HepG2 (cell line): ENCODE measurements around the gene SPDYE16. TPM values are rescaled to one million over a fixed set of nuclear protein-coding genes. Genes with fewer than 3 reads are reported as not detected.
A peak's percentile ranks its signal among the peaks of the same experiment; 100 is the strongest.
"Not testable (repeated sequence)": the region's sequence is repeated elsewhere in the genome, so short reads cannot be mapped to it uniquely, and the experiment has no call there.

Experiments used
- ATAC-seq: fragments of 200-7000 bp; cut with Tn5 transposase; 3 replicates; pipeline ENCODE4 v1.9.1; 2020; ENCODE audit warnings: mild to moderate bottlenecking, moderate library complexity
- BruUV-seq: library from RNA; stranded (reverse); fragments of 400-500 nt; replicated peaks from 2 replicates; lab custom pipeline; 2021; lab: Mats Ljungman, UMichigan
- CTCF ChIA-PET: fragments of 300-600 bp; formaldehyde crosslinking; extraction: SDS; loops from one replicate; lab custom pipeline; 2021; ENCODE audit warnings: low total read pairs, inconsistent platforms, low intra/inter-chr PET ratio; lab: Yijun Ruan, JAX
- POLR2A ChIA-PET: fragments of 350-600 bp; sonication (Branson Sonifier 250); formaldehyde crosslinking; loops from one replicate; lab custom pipeline; 2020; ENCODE audit warnings: antibody characterized with exemption, inconsistent platforms; lab: Yijun Ruan, JAX
- DNase-seq: peaks from one replicate; pipeline ENCODE4 v3.0.0-alpha.2; 2015; ENCODE audit warnings: low spot score
- FAIRE-seq: peaks from 3 replicates; lab custom pipeline; 2011; peaks lifted over from hg19 to GRCh38; lab: Jason Lieb, UNC
- H2AFZ ChIP-seq: one replicate; pipeline ENCODE4 v1.6.1; 2011; ENCODE audit warnings: low read length, inconsistent platforms
- H3K27ac ChIP-seq: fragments of 300-600 bp; 3 replicates; pipeline ENCODE4 v1.8.0; 2011; ENCODE audit warnings: mixed run types, mild to moderate bottlenecking, mixed read lengths, low read length, inconsistent platforms; ENCODE audit not compliant: insufficient read depth; ENCODE audit errors: extremely low read length
- H3K27me3 ChIP-seq, 2 experiments: fragments of 200-600 bp in 1 of 2; 2 replicates in 1 of 2; 3 replicates in 1 of 2; pipeline versions ENCODE4 v1.6.0 to v1.8.0; 2011; ENCODE audit warnings: low read length in 2 of 2, mild to moderate bottlenecking in 2 of 2, moderate library complexity in 2 of 2, inconsistent platforms in 1 of 2; ENCODE audit not compliant: insufficient read depth in 2 of 2, control insufficient read depth in 1 of 2
- H3K36me3 ChIP-seq, 2 experiments: fragments of 200-600 bp in 1 of 2; replicated peaks in 1 of 2; 2 replicates in 1 of 2; 3 replicates in 1 of 2; pipeline versions ENCODE4 v1.5.1 to v1.8.0; 2011; ENCODE audit warnings: low read length in 2 of 2, inconsistent platforms in 1 of 2; ENCODE audit not compliant: insufficient read depth in 2 of 2, control insufficient read depth in 1 of 2
- H3K4me1 ChIP-seq: 2 replicates; pipeline ENCODE4 v1.5.1; 2012; ENCODE audit warnings: low read length, inconsistent platforms; ENCODE audit not compliant: insufficient read depth
- H3K4me2 ChIP-seq: 2 replicates; pipeline ENCODE4 v1.6.0; 2011; ENCODE audit warnings: low read depth, low read length, inconsistent platforms
- H3K4me3 ChIP-seq, 3 experiments: fragments of 200-600 bp in 1 of 3; sonication (generic), shearing (Covaris generic) in 1 of 3; replicated peaks in 1 of 3; 2 replicates each; pipeline ENCODE4 v1.5.1; 2011 to 2016; ENCODE audit warnings: low read length in 3 of 3, inconsistent platforms in 2 of 3, low read depth in 2 of 3, mild to moderate bottlenecking in 2 of 3, control low read depth in 1 of 3, mixed read lengths in 1 of 3; ENCODE audit not compliant: insufficient read depth in 1 of 3
- H3K79me2 ChIP-seq: one replicate; pipeline ENCODE4 v1.6.1; 2011; ENCODE audit warnings: low read length, inconsistent platforms; ENCODE audit not compliant: insufficient read depth
- H3K9ac ChIP-seq: 2 replicates; pipeline ENCODE4 v1.6.0; 2011; ENCODE audit warnings: mild to moderate bottlenecking, low read depth, low read length, inconsistent platforms; ENCODE audit not compliant: insufficient read depth
- H3K9me3 ChIP-seq: 2 replicates; pipeline ENCODE4 v1.5.1; 2012; ENCODE audit warnings: mild to moderate bottlenecking, low read length
- H4K20me1 ChIP-seq: 2 replicates; pipeline ENCODE4 v1.6.0; 2011; ENCODE audit warnings: inconsistent platforms, mild to moderate bottlenecking, low read length, moderate library complexity; ENCODE audit not compliant: insufficient read depth
- SAP130 ChIP-seq: IDR thresholded peaks from 2 replicates; pipeline ENCODE4 v1.6.1; 2016; ENCODE audit warnings: low read depth
- ZNF263 ChIP-seq: sonication (generic); formaldehyde crosslinking; IDR thresholded peaks from 2 replicates; pipeline ENCODE4 v1.4.0; 2020; ENCODE audit warnings: missing genetic modification reagents
- WGBS: methylation state at CpG from one replicate; pipeline ENCODE4 v1.1.6; 2017; ENCODE audit warnings: low lambda C conversion rate; 5-methylcytosine and 5-hydroxymethylcytosine counted together
- in situ Hi-C: cut with HindIII; loops from 2 replicates; pipeline ENCODE4 v1.10.0; 2017; ENCODE audit warnings: low pct_unique_long_range_greater_than_20kb; ENCODE audit not compliant: extremely low pct_ligation_motif_present
- intact Hi-C: fragments of 100-400 bp; cut with micrococcal nuclease; formaldehyde crosslinking; loops from one replicate; pipeline ENCODE4 v1.10.0; 2022; ENCODE audit not compliant: unreplicated experiment
- polyA plus RNA-seq, 8 experiments: library from polyadenylated mRNA; depleted of rRNA in 3 of 8; stranded (reverse) in 7 of 8; unstranded in 1 of 8; fragments of >200 nt; fragmentation: Illumina TruSeq in 4 of 8; extraction: Trizol in 4 of 8; gene quantifications; 2 replicates each; pipeline versions ENCODE4 v1.2.1 to v1.2.3, GENCODE V29; 2011 to 2016; ENCODE audit warnings: low read depth in 4 of 8, missing spikeins in 1 of 8, mixed read lengths in 1 of 8; ENCODE audit not compliant: insufficient read depth in 1 of 8
- total RNA-seq, 5 experiments: library from RNA; depleted of rRNA; stranded (reverse); fragments of >200 nt; fragmentation: Illumina TruSeq; extraction: Trizol; gene quantifications; 2 replicates each; pipeline ENCODE4 v1.2.3, GENCODE V29; 2016; ENCODE audit warnings: low read depth in 1 of 5

SPDYE16 gene
- total and polyA plus RNA-seq, 2 of the 13 experiments (the other 11 are each of a cell fraction or from before 2014, with no cell fraction given) = 0.11 TPM; not detected in 1

- H3K27me3 ChIP-seq, BruUV-seq, H3K27ac ChIP-seq, H4K20me1 ChIP-seq, H3K9me3 ChIP-seq, in situ Hi-C loops, H3K9ac ChIP-seq, H2AFZ ChIP-seq, DNase-seq, FAIRE-seq, intact Hi-C loops, POLR2A ChIA-PET, H3K36me3 ChIP-seq, H3K4me3 ChIP-seq, CTCF ChIA-PET, H3K4me2 ChIP-seq: not testable (repeated sequence)
- Histone ChIP-seq H3K79me2 (peaks cover 20% of the 10 kb centered on the region), H3K4me1 (peaks cover 16% of the 10 kb centered on the region; the same call in 1 of the 2 replicates)
- 0 out of 2 replicates have a peak, but pooled peaks have one; percentile 8 for TF ChIP-seq SAP130
- ATAC-seq = peak; percentile 60
- 46% methylated on average over 6 of the region's 6 CpGs for WGBS
Measured at GRCh38 chr7:76559685-76560084, 16.6 kb upstream of the SPDYE16 start.

GRCh38 chr7:76551992-76552391, 8.9 kb upstream of the SPDYE16 start:
- not testable (repeated sequence) for BruUV-seq

GRCh38 chr7:76549855-76550248, 6.8 kb upstream of the SPDYE16 start:
- intact Hi-C loops, H3K36me3 ChIP-seq, BruUV-seq, in situ Hi-C loops, ATAC-seq, CTCF ChIA-PET, H2AFZ ChIP-seq, POLR2A ChIA-PET, DNase-seq, H3K4me1 ChIP-seq, H3K27me3 ChIP-seq, H4K20me1 ChIP-seq, H3K9me3 ChIP-seq, FAIRE-seq: not testable (repeated sequence)
- Histone ChIP-seq H3K27ac (peak overlapping the region; percentile 69), H3K4me2 (peak overlapping the region; percentile 71), H3K9ac (peak overlapping the region; percentile 83), H3K79me2 (peaks cover 20% of the 10 kb centered on the region), H3K4me3 (peak overlapping the region; percentile 63 to 84 (median 80); a peak in 5 of 6 replicates)
- WGBS = 0% methylated on average over 16 of the region's 19 CpGs
- TF ChIP-seq ZNF263 (CRISPR knock-in tag) = peak; percentile 62

More at GRCh38 chr7:76551992-76552391, 8.9 kb upstream of the SPDYE16 start:
- Histone ChIP-seq H3K4me2 (peak overlapping the region; percentile 32; the same call in 1 of the 2 replicates), H3K79me2 (peaks cover 27% of the 10 kb centered on the region)
- H3K27ac ChIP-seq, in situ Hi-C loops, H2AFZ ChIP-seq, H3K27me3 ChIP-seq, H3K9ac ChIP-seq, H3K4me3 ChIP-seq, POLR2A ChIA-PET, intact Hi-C loops, CTCF ChIA-PET, DNase-seq, H3K4me1 ChIP-seq, H4K20me1 ChIP-seq, FAIRE-seq, H3K36me3 ChIP-seq, H3K9me3 ChIP-seq, ATAC-seq: not testable (repeated sequence)
- 98% methylated on average over 6 of the region's 6 CpGs for WGBS
